Neural progenitor cell (in vitro differentiated cells): ENCODE measurements around the gene SNX30. TPM values are rescaled to one million over a fixed set of nuclear protein-coding genes. Genes with fewer than 3 reads are reported as not detected.
"Not testable (repeated sequence)": the region's sequence is repeated elsewhere in the genome, so short reads cannot be mapped to it uniquely, and the experiment has no call there.

Experiments used
- DNase-seq: peaks from one replicate; pipeline ENCODE4 v3.0.0-alpha.2; 2016; ENCODE audit warnings: low spot score
- H2AFZ ChIP-seq: fragments of 200-600 bp; sonication (generic); replicated peaks from 2 replicates; pipeline ENCODE4 v1.6.1; 2016; ENCODE audit warnings: antibody characterized with exemption
- H3F3A ChIP-seq: fragments of 200-600 bp; sonication (generic); 2 replicates; pipeline ENCODE4 v1.6.1; 2016; ENCODE audit warnings: antibody characterized with exemption, low read depth
- H3K27ac ChIP-seq: fragments of 200-600 bp; sonication (generic); 2 replicates; pipeline ENCODE4 v1.5.1; 2016; ENCODE audit warnings: mild to moderate bottlenecking
- H3K27me3 ChIP-seq: fragments of 200-600 bp; sonication (generic); 2 replicates; pipeline ENCODE4 v1.6.1; 2016; ENCODE audit warnings: mild to moderate bottlenecking, moderate library complexity
- H3K36me3 ChIP-seq: fragments of 200-600 bp; sonication (generic); 2 replicates; pipeline ENCODE4 v1.5.1; 2016
- H3K4me1 ChIP-seq: fragments of 200-600 bp; sonication (generic); 2 replicates; pipeline ENCODE4 v1.6.1; 2016; ENCODE audit warnings: mixed run types
- H3K4me2 ChIP-seq: fragments of 200-600 bp; sonication (generic); 2 replicates; pipeline ENCODE4 v1.6.1; 2016
- H3K4me3 ChIP-seq: fragments of 200-600 bp; sonication (generic); 2 replicates; pipeline ENCODE4 v1.5.1; 2016
- H3K79me2 ChIP-seq: fragments of 200-600 bp; sonication (generic); 2 replicates; pipeline ENCODE4 v1.6.1; 2016; ENCODE audit warnings: low read depth
- H3K9ac ChIP-seq: fragments of 200-600 bp; sonication (generic); 2 replicates; pipeline ENCODE4 v1.6.1; 2016
- H3K9me3 ChIP-seq: fragments of 200-600 bp; sonication (generic); 2 replicates; pipeline ENCODE4 v1.5.1; 2016; ENCODE audit warnings: low read depth
- H4K20me1 ChIP-seq: fragments of 200-600 bp; sonication (generic); 2 replicates; pipeline ENCODE4 v1.6.1; 2016; ENCODE audit warnings: low read depth
- H3K27ac Mint-ChIP-seq: 3 replicates; pipeline ENCODE4 v1.8.0; 2021; ENCODE audit warnings: mixed read lengths
- H3K27me3 Mint-ChIP-seq: 2 replicates; pipeline ENCODE4 v1.8.0; 2022; ENCODE audit warnings: low read depth, mild to moderate bottlenecking, inconsistent platforms, moderate library complexity, mixed read lengths; ENCODE audit not compliant: insufficient read depth
- H3K36me3 Mint-ChIP-seq: 3 replicates; pipeline ENCODE4 v1.8.0; 2021; ENCODE audit warnings: mixed read lengths
- H3K4me1 Mint-ChIP-seq: 3 replicates; pipeline ENCODE4 v1.8.0; 2021; ENCODE audit warnings: mixed read lengths
- H3K4me3 Mint-ChIP-seq: 3 replicates; pipeline ENCODE4 v1.8.0; 2021; ENCODE audit warnings: mild to moderate bottlenecking, moderate library complexity, mixed read lengths
- H3K9me3 Mint-ChIP-seq: 3 replicates; pipeline ENCODE4 v1.8.0; 2020; ENCODE audit warnings: mixed read lengths
- EZH2 ChIP-seq: fragments of 200-600 bp; sonication (generic); IDR thresholded peaks from 2 replicates; pipeline ENCODE4 v1.6.1; 2017; ENCODE audit warnings: antibody characterized with exemption, mild to moderate bottlenecking, moderate library complexity
- EZH2phosphoT487 ChIP-seq: fragments of 200-600 bp; sonication (generic); IDR thresholded peaks from 2 replicates; pipeline ENCODE4 v1.6.1; 2017; ENCODE audit warnings: antibody characterized with exemption
- total RNA-seq: library from RNA; depleted of rRNA; stranded (reverse); fragments of >200 nt; gene quantifications from 2 replicates; pipeline ENCODE4 v1.2.3, GENCODE V29; 2015; ENCODE audit warnings: low replicate concordance
- TF ChIP-seq, protein P1 (sequence below): fragments of 200-600 bp; sonication (generic); IDR thresholded peaks from 2 replicates; pipeline ENCODE4 v1.5.1; 2017; ENCODE audit warnings: antibody characterized with exemption, mild to moderate bottlenecking

Gene SNX30
- total RNA-seq, 1 donor from 2014 or later: 19.9 TPM

DNA sequence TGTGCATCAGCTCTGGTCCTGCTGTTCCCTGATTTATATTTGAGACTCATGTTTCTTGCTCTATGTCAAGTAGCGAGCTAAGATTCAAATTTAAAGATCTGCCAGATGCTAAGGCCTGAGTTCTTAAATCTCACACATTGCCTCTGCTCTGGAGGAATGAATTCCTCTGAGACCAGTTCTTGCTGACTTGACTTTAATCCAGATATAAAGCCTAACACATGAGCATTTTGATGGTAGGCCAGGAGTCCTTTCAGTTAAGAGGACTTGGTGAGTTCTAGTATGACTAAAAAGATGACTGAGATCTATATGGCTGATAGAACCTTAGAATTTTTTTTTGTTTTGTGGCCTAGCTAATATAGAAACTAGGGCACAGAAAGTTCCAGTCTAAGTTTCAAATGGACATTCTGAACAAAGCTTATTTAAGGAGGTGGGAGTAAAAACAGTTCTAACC, 31.3 kb upstream of the SNX30 start:
- H3K36me3 ChIP-seq: no peaks in the 10 kb centered on the region
- Mint-ChIP-seq H3K9me3 (no peaks in the 10 kb centered on the region), H3K27ac (no peak overlapping the region), H3K36me3 (peaks cover 3% of the 10 kb centered on the region), H3K4me3 (no peak overlapping the region), H3K27me3 (no peaks in the 10 kb centered on the region), H3K4me1 (peaks cover 6% of the 10 kb centered on the region)
- H3K27ac ChIP-seq: no peak overlapping the region
- no peaks in the 10 kb centered on the region for H3K9me3 ChIP-seq
- H3K4me3 ChIP-seq: no peak overlapping the region
- peaks cover 25% of the 10 kb centered on the region for H3F3A ChIP-seq
- no peak overlapping the region for H3K9ac ChIP-seq
- H2AFZ ChIP-seq: no peak overlapping the region
- no peak overlapping the region for H3K4me2 ChIP-seq
- no peaks in the 10 kb centered on the region for H4K20me1 ChIP-seq
- H3K27me3 ChIP-seq: no peaks in the 10 kb centered on the region
- DNase-seq: no peak
- no peak for TF ChIP-seq EZH2phosphoT487
- no peak for TF ChIP-seq EZH2
- H3K79me2 ChIP-seq: peaks cover 31% of the 10 kb centered on the region
- H3K4me1 ChIP-seq: no peaks in the 10 kb centered on the region

DNA sequence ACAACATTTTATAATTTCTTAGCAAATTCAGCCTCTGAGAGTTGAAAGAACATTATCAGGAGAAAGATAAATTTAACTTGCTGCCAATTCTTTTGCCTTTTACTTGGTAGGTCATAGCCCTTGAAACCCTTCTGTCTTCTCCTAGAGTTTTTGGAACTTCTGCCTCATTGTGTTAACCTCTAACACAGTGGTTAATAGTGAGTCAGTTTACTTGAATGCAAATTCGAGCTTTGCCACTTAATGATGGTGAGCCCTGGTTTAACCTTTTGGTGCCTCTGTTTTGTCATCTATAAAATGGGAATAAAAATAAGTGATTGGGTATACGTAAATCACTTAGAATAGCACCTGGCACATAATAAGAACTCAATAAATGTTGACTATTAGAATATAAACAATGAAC, 30.9 kb upstream of the SNX30 start:
- H3K79me2 ChIP-seq: peaks cover 27% of the 10 kb centered on the region
- no peak overlapping the region for H3K4me2 ChIP-seq
- Mint-ChIP-seq H3K27ac (no peak overlapping the region), H3K36me3 (peaks cover 3% of the 10 kb centered on the region), H3K9me3 (no peaks in the 10 kb centered on the region), H3K4me3 (no peak overlapping the region), H3K27me3 (no peaks in the 10 kb centered on the region), H3K4me1 (peaks cover 6% of the 10 kb centered on the region)
- no peak overlapping the region for H3K27ac ChIP-seq
- no peaks in the 10 kb centered on the region for H3K9me3 ChIP-seq
- no peak overlapping the region for H2AFZ ChIP-seq
- no peak for DNase-seq
- H3K4me3 ChIP-seq: no peak overlapping the region
- no peaks in the 10 kb centered on the region for H4K20me1 ChIP-seq
- no peak for TF ChIP-seq EZH2phosphoT487
- no peak for TF ChIP-seq EZH2
- TF ChIP-seq, protein P1, sequence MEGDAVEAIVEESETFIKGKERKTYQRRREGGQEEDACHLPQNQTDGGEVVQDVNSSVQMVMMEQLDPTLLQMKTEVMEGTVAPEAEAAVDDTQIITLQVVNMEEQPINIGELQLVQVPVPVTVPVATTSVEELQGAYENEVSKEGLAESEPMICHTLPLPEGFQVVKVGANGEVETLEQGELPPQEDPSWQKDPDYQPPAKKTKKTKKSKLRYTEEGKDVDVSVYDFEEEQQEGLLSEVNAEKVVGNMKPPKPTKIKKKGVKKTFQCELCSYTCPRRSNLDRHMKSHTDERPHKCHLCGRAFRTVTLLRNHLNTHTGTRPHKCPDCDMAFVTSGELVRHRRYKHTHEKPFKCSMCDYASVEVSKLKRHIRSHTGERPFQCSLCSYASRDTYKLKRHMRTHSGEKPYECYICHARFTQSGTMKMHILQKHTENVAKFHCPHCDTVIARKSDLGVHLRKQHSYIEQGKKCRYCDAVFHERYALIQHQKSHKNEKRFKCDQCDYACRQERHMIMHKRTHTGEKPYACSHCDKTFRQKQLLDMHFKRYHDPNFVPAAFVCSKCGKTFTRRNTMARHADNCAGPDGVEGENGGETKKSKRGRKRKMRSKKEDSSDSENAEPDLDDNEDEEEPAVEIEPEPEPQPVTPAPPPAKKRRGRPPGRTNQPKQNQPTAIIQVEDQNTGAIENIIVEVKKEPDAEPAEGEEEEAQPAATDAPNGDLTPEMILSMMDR: no peak
- H3F3A ChIP-seq: peaks cover 25% of the 10 kb centered on the region
- H3K36me3 ChIP-seq: no peaks in the 10 kb centered on the region
- no peaks in the 10 kb centered on the region for H3K4me1 ChIP-seq
- H3K27me3 ChIP-seq: no peaks in the 10 kb centered on the region
- no peak overlapping the region for H3K9ac ChIP-seq

DNA sequence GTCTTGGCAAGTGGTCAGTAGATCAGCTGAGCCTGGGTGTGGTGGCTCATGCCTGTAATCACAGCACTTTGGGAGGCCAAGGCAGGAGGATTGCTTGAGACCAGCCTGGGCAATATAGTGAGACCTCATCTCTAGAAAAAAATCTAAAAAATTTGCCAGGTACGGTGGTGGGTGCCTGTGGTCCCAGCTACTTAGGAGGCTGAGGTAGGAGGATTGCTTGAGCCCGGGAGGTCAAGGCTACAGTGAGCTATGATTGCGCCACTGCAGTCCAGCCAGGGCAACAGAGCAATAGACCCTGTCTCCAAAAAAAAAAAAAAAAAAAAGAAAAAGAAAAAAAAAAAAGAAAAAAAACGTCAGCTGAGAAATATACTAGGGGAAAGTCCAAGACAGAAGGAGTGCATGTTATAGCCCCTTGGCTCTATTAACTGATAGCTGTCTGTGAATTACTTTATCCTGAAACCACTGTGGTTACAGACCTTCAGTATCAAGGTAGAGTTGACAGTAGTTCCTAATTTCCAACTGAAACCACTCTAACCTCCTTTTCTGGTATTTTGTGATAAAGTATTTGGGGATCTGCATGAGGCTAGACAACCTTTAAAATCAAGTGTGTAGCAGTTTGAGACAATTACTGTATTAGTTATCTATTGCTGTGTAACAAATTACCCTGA, 30.3 kb upstream of the SNX30 start:
- H3K9me3 ChIP-seq: no peaks in the 10 kb centered on the region
- H4K20me1 ChIP-seq: no peaks in the 10 kb centered on the region
- no peaks in the 10 kb centered on the region for H3K36me3 ChIP-seq
- H3K4me1 ChIP-seq: no peaks in the 10 kb centered on the region
- H3K9ac ChIP-seq: no peak overlapping the region
- no peaks in the 10 kb centered on the region for H3K27me3 Mint-ChIP-seq
- H3K4me1 Mint-ChIP-seq: peaks cover 6% of the 10 kb centered on the region
- H2AFZ ChIP-seq: no peak overlapping the region
- H3F3A ChIP-seq: peaks cover 25% of the 10 kb centered on the region
- no peak overlapping the region for H3K4me3 ChIP-seq
- no peak overlapping the region for H3K4me2 ChIP-seq
- H3K27ac ChIP-seq: no peak overlapping the region
- TF ChIP-seq EZH2 (no peak), EZH2phosphoT487 (no peak)
- TF ChIP-seq, protein P1: no peak
- no peaks in the 10 kb centered on the region for H3K9me3 Mint-ChIP-seq
- no peak overlapping the region for H3K27ac Mint-ChIP-seq
- peaks cover 23% of the 10 kb centered on the region for H3K79me2 ChIP-seq
- peaks cover 3% of the 10 kb centered on the region for H3K36me3 Mint-ChIP-seq
- no peak overlapping the region for H3K4me3 Mint-ChIP-seq
- no peak for DNase-seq
- H3K27me3 ChIP-seq: no peaks in the 10 kb centered on the region

DNA sequence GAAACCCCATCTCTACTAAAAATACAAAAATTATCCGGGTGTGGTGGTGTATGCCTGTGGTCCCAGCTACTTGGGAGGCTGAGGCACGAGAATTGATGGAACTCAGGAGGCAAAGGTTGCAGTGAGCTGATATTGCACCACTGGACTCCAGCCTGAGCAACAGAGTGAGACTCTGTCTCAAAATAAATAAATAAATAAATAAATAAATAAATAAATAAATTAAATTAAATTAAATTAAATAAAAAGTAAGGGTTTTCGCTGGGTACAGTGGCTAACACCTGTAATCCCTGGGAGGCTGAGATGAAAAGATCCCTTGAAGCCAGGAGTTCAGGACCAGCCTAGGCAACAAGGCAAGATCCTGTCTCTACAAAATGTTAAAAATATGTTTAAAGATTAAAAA, 27.8 kb upstream of the SNX30 start:
- not testable (repeated sequence) for H3K27ac ChIP-seq, DNase-seq, H2AFZ ChIP-seq, H3K27ac Mint-ChIP-seq, H3K36me3 Mint-ChIP-seq, H3K36me3 ChIP-seq, H3K4me3 Mint-ChIP-seq, H4K20me1 ChIP-seq, H3K9me3 Mint-ChIP-seq, H3K9ac ChIP-seq, H3K4me3 ChIP-seq, H3K4me1 Mint-ChIP-seq, H3K4me1 ChIP-seq, H3K27me3 ChIP-seq, H3K9me3 ChIP-seq, H3K4me2 ChIP-seq, H3K27me3 Mint-ChIP-seq, H3K79me2 ChIP-seq
- H3F3A ChIP-seq: peaks cover 15% of the 10 kb centered on the region
